Ectodermal cell (in vitro differentiated cells): ENCODE data around the gene SUV39H1.

Source experiments
- H3K27ac ChIP-seq: 2 replicates; pipeline ENCODE4 v1.7.0; 2013; ENCODE audit warnings: mild to moderate bottlenecking, low read depth, low read length; ENCODE audit not compliant: insufficient read depth, poor library complexity, severe bottlenecking
- H3K27me3 ChIP-seq: 2 replicates; pipeline ENCODE4 v1.7.0; 2013; ENCODE audit warnings: mild to moderate bottlenecking, low read length; ENCODE audit not compliant: insufficient read depth, control insufficient read depth, poor library complexity, severe bottlenecking
- H3K36me3 ChIP-seq: one replicate; pipeline ENCODE4 v1.7.0; 2013; ENCODE audit warnings: low read length; ENCODE audit not compliant: control insufficient read depth, insufficient read depth
- H3K4me1 ChIP-seq: one replicate; pipeline ENCODE4 v1.7.0; 2013; ENCODE audit warnings: low read length; ENCODE audit not compliant: control insufficient read depth, insufficient read depth
- H3K4me3 ChIP-seq: 2 replicates; pipeline ENCODE4 v1.7.0; 2013; ENCODE audit warnings: low read depth, low read length, control low read depth; ENCODE audit not compliant: insufficient read depth
- H3K9me3 ChIP-seq: 2 replicates; pipeline ENCODE4 v1.7.0; 2013; ENCODE audit warnings: mild to moderate bottlenecking, low read length, moderate library complexity; ENCODE audit not compliant: control insufficient read depth
- WGBS, 2 experiments: methylation state at CpG; one replicate each; pipeline ENCODE4 v1.1.7; 2013; ENCODE audit warnings: missing lambda C conversion rate in 2 of 2; 5-methylcytosine and 5-hydroxymethylcytosine counted together

The SUV39H1 gene

GRCh38 chrX:48753708-48754228, 57.2 kb downstream of the SUV39H1 start:
- no peaks in the 10 kb centered on the region for H3K36me3 ChIP-seq
- H3K9me3 ChIP-seq, result no peaks in the 10 kb centered on the region
- no peaks in the 10 kb centered on the region for H3K27me3 ChIP-seq
- H3K4me1 ChIP-seq, result no peaks in the 10 kb centered on the region
- H3K27ac ChIP-seq, result no peak overlapping the region
- H3K4me3 ChIP-seq, result no peak overlapping the region
- WGBS, 2 experiments, result 83 to 93% methylated on average over 8 of the region's 8 CpGs

- Histone ChIP-seq H3K4me3 (no peak overlapping the region), H3K27ac (no peak overlapping the region), H3K9me3 (no peaks in the 10 kb centered on the region), H3K4me1 (no peaks in the 10 kb centered on the region), H3K36me3 (no peaks in the 10 kb centered on the region), H3K27me3 (no peaks in the 10 kb centered on the region)
- WGBS, 2 experiments, result 86 to 92% methylated on average over 8 of the region's 8 CpGs
Observed at GRCh38 chrX:48754238-48754637, 57.7 kb downstream of the SUV39H1 start.
